AG04450 (cell line): ENCODE measurements around the gene ATL1. TPM values are rescaled to one million over a fixed set of nuclear protein-coding genes. Genes with fewer than 3 reads are reported as not detected.

Source experiments
- CTCF ChIA-PET: fragments of 300-600, 350-600 bp; formaldehyde crosslinking; extraction: SDS; loops from one replicate; lab custom pipeline; 2022; ENCODE audit warnings: antibody characterized with exemption, inconsistent platforms; lab: Charles Lee
- POLR2A ChIA-PET: fragments of 350-600 bp; formaldehyde crosslinking; extraction: SDS; loops from one replicate; lab custom pipeline; 2021; ENCODE audit warnings: antibody characterized with exemption, inconsistent platforms; lab: Yijun Ruan, JAX
- DNase-seq: peaks from one replicate; pipeline ENCODE4 v3.0.0-alpha.2; 2011; ENCODE audit warnings: low read depth, low spot score
- H3K27ac ChIP-seq: one replicate; pipeline ENCODE4 v1.5.1; 2012; ENCODE audit warnings: low read depth, low read length, control low read depth
- H3K27me3 ChIP-seq: one replicate; pipeline ENCODE4 v1.6.0; 2012; ENCODE audit warnings: low read length; ENCODE audit not compliant: control insufficient read depth, insufficient read depth
- H3K4me3 ChIP-seq: 2 replicates; pipeline ENCODE4 v1.5.1; 2011; ENCODE audit warnings: mild to moderate bottlenecking, low read depth, low read length, control low read depth
- H3K9me3 ChIP-seq: 2 replicates; pipeline ENCODE4 v1.5.1; 2012; ENCODE audit warnings: low read length; ENCODE audit not compliant: control insufficient read depth, insufficient read depth
- CTCF ChIP-seq: IDR thresholded peaks from 2 replicates; pipeline ENCODE4 v1.5.1; 2011; ENCODE audit warnings: low read depth, low read length, control low read depth, inconsistent platforms
- polyA plus RNA-seq: library from polyadenylated mRNA; depleted of rRNA; stranded (reverse); fragments of >200 nt; gene quantifications from 2 replicates; pipeline ENCODE4 v1.2.3, GENCODE V29; 2011

ATL1 gene
- polyA plus RNA-seq, 1 experiment: 11.5 TPM

- no peak for TF ChIP-seq CTCF
- Histone ChIP-seq H3K27ac (no peak overlapping the region), H3K4me3 (no peak overlapping the region), H3K9me3 (no peaks in the 10 kb centered on the region), H3K27me3 (no peaks in the 10 kb centered on the region)
- DNase-seq: no peak
- ChIA-PET CTCF (no interaction called here), POLR2A (interaction anchor here (0.6 kb wide), 1 partner anchor 35 kb away, joined by 6 read pairs; no protein-coding TSS in a partner anchor)
Measured at GRCh38 chr14:50635141-50635540, 75.2 kb downstream of the ATL1 start.

- Histone ChIP-seq H3K4me3 (no peak overlapping the region), H3K27ac (no peak overlapping the region), H3K27me3 (no peaks in the 10 kb centered on the region), H3K9me3 (no peaks in the 10 kb centered on the region; the same call in 1 of the 2 replicates)
- no peak for TF ChIP-seq CTCF
- ChIA-PET CTCF (no interaction called here), POLR2A (interaction anchor here (0.7 kb wide), 1 partner anchor 19 kb away, joined by 5 read pairs; no protein-coding TSS in a partner anchor)
- no peak for DNase-seq
Measured at GRCh38 chr14:50647282-50647681, 87.3 kb downstream of the ATL1 start.

- no peak overlapping the region for H3K27ac ChIP-seq
- H3K27me3 ChIP-seq: no peaks in the 10 kb centered on the region
- H3K9me3 ChIP-seq: no peaks in the 10 kb centered on the region; the same call in 1 of the 2 replicates
- no peak for TF ChIP-seq CTCF
- ChIA-PET POLR2A (interaction anchor here (0.7 kb wide), 1 partner anchor 19 kb away, joined by 5 read pairs; no protein-coding TSS in a partner anchor), CTCF (no interaction called here)
- no peak for DNase-seq
- no peak overlapping the region for H3K4me3 ChIP-seq
Measured at GRCh38 chr14:50647753-50648152, 87.8 kb downstream of the ATL1 start.

- no peaks in the 10 kb centered on the region for H3K27me3 ChIP-seq
- no peak overlapping the region for H3K4me3 ChIP-seq
- no peak overlapping the region for H3K27ac ChIP-seq
- ChIA-PET CTCF (interaction anchor here (1.3 to 1.9 kb wide), 3 partner anchors 65 to 124 kb away, joined by 4 to 6 read pairs (median 5); no protein-coding TSS in a partner anchor), POLR2A (interaction anchor here (1.2 kb wide), 1 partner anchor 113 kb away, joined by 3 read pairs; no protein-coding TSS in a partner anchor)
- H3K9me3 ChIP-seq: no peaks in the 10 kb centered on the region; the same call in 1 of the 2 replicates
- no peak for TF ChIP-seq CTCF
- no peak for DNase-seq
Measured at GRCh38 chr14:50649691-50650090, 89.7 kb downstream of the ATL1 start.

- no peaks in the 10 kb centered on the region for H3K9me3 ChIP-seq
- no peaks in the 10 kb centered on the region for H3K27me3 ChIP-seq
- POLR2A ChIA-PET: interaction anchor here (0.6 kb wide), 1 partner anchor 471 kb away, joined by 4 read pairs; no protein-coding TSS in a partner anchor
- no peak for TF ChIP-seq CTCF
- no peak for DNase-seq
- CTCF ChIA-PET: interaction anchor here (0.7 to 1.5 kb wide), 2 partner anchors 20 to 56 kb away, joined by 3 read pairs; no protein-coding TSS in a partner anchor
- no peak overlapping the region for H3K27ac ChIP-seq
- no peak overlapping the region for H3K4me3 ChIP-seq
Measured at GRCh38 chr14:50656776-50657175, 96.8 kb downstream of the ATL1 start.
